IPS-NIHi7 (cell line): ENCODE results near the gene FOXA2.
"Not testable (repeated sequence)": the region's sequence is repeated elsewhere in the genome, so short reads cannot be mapped to it uniquely, and the experiment has no call there.

ENCODE experiments used
- DNase-seq: peaks from one replicate; pipeline ENCODE4 v3.0.0; 2012; ENCODE audit warnings: mixed read lengths; ENCODE audit errors: extremely low spot score

The FOXA2 gene

DNA sequence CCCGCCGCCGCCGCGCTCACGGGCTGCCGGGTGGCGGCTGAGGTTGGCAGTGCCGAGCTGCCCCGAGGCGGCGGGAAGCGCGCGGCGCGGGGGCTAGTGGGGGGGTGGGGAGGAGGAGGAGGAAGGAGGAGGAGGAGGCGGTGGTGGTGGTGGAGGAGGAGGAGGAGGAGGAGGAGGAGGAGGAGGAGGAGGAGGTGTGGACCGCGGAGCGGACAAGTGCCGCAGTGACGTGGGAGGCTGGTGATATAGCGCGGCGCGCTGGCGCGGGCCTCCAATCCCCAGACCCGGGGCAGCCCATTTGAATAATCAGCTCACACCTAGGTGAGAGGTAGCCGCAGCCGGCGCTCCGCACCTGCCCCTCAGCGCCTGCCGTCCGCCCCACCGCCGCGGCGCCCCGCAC, at the start of gene FOXA2:
TSS of gene FOXA2 (minus strand) at position 51 of the 400 bp plus-strand sequence. CDS start 294 bp downstream, outside the sequence.
- peak; percentile 57 for DNase-seq

DNA sequence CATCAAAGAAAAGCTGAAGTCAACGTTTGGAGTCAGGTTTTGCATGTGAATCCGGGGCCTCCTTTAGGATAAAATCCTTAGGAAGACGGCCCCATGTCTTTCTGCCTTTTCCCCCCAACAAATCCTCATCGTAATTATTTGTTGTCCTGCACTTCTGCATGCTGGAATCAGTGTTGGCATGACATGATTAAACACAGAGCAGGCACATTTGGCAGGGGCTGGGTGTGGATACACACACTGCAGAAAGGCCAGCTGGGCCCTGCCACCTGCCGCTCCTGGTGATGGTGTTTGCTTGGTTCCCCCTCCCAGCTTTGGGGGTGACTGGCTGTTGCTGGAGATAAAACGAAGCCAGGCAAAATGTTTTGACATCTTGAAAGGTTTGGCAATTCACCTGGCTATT, 46.3 kb upstream of the FOXA2 start:
- DNase-seq: no peak

DNA sequence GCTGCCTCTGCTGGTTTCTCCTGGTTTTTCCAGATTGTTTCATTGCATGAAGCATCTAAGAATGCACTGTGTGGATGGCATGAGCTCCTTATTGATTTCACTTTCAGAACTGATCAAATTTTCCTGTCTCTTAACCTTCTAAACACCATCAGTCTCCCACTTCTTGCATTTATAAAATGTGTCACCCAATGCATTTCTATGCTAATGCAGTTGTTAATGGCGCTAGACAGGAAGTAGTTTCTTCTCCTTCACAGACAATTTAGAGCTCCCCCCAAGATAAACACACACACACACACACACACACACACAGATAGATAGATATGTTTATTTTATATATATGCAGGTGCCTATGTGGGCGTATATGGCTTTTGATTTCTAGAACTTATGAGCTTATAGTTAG, 45.6 kb upstream of the FOXA2 start:
- no peak for DNase-seq

DNA sequence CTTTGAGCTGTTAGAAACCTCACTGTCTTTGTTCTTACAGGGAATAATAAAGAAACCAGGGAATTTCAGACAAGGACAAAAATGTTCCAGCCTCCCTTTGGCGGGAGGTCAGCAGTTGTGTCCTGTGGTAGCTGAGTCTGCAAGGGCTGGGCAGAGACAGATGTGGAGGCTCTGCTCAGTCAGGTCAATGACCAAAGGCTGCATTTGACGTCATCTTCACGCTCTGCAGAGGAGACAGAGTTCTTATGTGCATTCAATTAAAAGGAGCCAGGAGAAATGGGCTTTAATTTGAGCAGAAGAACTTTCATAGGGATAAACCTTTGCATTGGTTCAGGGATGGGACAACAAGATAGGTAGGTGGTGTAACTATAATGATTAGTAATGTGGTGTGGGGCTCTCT, 45.1 kb upstream of the FOXA2 start:
- no peak for DNase-seq

DNA sequence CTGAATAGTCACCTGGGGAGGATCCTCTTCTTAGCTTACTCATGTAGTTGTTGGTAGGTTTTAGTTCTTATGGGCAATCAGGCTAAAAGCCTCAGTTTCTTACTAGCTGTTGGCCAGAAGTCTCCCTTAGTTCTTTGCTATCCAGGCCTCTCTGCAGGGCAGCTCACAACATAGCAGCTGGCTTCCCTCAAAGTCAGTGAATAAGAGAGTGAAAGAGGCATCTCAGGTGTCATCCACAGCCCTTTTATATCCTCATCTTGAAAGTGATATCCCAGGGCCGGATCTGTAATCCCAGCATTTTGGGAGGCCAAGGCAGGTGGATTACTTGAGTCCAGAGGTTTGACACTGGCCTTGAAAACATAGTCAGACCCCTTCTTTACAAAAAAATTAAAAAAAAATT, 42.1 kb upstream of the FOXA2 start:
- DNase-seq: no peak

DNA sequence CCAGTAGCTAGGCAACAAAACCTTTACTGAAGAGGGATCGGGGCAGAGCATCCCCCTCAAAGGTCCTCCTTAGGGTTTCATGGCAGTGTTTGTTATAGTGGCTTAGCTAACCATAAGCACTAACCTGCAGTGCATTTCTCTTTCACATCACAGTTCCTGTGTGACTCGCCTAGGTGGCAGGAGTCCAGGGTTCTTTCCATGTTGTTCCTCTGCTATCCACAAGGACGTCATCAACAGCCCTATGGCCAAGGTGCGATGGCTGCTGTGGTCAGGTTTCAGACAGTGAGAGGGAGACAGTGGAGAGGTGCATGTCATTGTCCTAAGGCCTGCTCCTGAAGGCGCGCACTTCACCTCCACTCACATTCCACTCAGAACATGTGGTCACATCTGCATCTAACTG, 38.8 kb upstream of the FOXA2 start:
- DNase-seq: peak; percentile 33

DNA sequence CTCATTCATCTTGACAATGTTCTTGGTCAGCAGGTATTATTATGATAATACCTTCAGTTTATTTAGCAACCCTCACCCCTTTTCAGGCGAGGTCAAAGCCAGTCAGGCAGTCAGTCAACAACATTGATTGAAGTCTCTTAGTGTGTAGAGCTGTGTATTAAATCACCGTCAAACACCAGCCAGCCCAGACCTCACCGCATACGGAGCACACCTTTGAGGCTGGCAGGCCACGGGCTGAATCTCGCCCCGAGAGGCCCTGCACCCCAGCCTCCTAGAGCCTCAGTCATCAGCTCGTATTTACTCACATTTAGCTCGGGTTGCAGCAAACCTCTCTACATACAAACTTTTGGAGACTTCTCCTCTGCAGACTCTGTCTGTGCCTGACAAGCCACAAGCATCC, 36.0 kb upstream of the FOXA2 start:
- no peak for DNase-seq

DNA sequence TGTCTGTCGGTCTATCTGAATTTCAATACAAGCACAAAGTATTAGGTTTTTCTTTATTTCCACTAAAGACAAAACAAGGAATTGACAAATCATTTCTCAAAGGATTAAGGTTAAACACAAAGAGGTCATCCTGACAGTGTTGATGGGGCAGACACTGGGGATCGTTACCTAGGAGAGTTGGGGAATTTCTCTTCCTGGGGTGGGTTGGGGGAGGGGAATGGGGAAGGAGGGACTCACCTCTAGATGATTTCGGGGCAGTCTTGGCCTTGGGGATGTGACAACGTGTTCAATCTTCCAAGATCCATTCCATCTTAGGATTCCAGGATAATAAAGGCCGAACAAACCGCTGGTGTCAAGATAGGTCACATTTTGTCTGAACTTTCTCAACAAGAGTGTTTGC, 35.4 kb upstream of the FOXA2 start:
- DNase-seq: no peak

DNA sequence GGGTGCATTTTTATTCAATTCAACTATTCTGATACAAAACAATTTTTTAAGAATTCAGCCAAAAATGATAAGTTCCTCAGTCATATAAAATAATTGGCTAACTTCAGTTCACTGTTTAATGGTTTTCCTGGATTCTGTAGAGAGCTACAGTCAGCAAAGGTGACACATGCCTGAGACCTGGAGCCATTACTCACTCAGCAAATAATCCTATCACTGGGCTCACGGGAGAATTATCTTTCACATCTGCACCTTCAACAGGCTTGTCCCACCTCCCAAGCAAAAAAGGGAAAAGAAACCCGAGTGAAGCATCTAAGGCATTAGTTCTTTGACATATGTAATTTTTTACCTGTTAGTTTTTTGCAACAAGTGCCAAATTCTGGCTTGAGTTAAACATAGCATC, 34.9 kb upstream of the FOXA2 start:
- no peak for DNase-seq

DNA sequence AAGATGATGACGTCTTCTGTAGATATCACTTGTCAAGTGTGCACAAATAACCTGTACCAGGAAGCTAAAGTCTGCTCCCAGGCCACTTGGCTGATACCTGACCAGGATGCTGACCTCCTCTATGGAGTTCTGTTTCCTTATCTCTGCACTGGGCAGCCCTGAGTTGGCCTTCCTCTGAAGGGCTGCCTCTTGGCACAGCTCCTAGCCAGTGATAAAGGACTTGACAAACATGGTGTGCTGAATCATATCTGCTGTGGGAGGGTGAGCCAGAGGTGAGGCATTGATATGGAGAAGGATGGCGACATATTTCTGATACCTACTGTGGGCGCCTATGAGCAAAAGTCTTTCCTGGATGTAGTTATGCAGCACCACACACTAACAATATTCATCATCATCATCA, 32.8 kb upstream of the FOXA2 start:
- DNase-seq: no peak

DNA sequence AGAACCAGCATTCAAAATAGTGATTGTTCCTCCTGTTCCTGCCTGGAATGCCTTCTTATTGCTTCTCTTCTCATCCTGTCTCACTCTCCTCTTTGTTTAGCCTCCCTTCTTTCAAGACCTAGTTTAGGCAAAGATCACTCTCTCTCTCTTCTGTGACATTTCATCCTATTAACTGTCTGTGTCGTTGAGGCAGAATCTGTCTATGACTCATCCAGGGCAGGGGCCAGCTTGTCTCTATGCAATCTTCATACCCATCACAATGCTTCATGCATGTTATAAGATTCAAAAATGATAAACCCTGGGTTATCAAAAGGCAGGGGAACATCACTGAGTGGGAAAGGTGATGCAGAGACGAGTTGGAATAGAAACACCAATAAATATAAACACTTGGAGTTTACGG, 32.2 kb upstream of the FOXA2 start:
- DNase-seq: no peak

DNA sequence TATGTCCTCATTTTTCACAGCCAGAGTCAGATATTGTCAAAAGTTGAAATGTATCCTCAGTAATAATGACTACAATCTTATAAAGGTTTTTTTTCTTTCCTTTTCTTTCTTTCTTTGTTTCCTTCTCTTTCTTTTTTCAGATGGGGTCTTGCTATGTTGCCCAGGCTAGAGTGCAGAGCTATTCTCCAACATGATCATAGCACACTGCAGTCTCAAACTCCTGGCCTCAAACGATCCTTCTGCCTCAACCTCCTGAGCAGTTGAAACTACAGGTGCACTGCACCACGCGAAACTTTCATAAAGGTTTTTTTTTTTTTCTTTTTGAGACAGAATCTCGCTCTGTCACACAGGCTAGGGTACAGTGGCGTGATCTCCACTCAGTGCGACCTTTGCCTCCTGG, 31.1 kb upstream of the FOXA2 start:
- DNase-seq: no peak

DNA sequence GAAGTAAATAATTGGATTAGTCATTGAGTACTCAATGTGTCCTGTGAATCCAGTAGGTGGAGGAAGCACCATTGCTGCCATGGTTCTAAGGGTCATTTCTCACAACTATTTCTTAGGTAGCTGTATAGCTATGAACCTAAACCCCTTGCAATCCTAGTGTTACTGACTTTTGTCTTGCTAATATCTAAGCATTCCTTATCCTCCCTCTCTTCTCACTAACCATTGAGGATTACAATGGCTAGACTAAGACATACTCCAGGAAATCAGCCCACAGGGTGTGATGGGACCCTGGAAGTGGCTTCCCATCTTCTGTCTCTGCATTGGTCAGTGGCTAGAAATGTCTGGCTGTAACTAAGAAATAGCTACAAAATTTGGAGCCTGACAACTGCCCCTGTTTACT, 27.3 kb upstream of the FOXA2 start:
- DNase-seq: no peak

DNA sequence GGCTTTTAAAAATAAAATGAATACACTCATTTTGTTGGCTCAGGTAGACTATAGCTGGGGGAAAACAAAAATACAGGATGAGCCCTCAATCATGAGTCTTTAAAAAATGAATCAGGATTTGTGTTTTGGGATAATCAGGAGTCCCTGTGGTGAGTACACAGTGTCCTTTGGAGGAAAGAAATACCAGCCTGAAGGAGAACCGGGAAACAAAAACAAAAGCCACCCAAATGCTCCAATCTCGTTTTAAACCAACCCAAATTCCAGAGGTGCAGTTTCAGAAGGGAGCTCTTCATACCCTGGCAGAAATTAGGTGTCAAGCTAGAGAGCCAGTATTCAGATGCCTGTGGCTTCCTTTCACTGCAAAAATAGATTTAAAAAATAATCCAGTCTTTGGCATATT, 23.3 kb upstream of the FOXA2 start:
- no peak for DNase-seq

DNA sequence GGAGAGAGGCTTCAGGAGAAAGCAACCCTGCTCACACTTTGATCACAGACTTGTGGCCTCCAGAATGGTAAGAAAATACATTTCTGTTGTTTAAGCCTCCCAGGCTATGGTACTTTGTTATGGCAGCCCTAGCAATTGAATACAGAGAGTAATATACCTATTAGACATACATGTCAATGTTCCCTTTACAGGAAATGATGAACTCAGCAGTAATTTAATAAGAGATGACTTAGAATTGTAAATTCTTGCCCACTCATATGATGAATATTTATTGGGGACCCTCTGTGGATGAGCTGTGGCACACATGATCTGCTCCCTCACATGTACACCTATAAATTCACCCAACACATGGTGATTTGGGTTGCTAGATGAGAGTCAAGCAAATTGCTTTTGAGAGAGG, 20.4 kb upstream of the FOXA2 start:
- DNase-seq: no peak

DNA sequence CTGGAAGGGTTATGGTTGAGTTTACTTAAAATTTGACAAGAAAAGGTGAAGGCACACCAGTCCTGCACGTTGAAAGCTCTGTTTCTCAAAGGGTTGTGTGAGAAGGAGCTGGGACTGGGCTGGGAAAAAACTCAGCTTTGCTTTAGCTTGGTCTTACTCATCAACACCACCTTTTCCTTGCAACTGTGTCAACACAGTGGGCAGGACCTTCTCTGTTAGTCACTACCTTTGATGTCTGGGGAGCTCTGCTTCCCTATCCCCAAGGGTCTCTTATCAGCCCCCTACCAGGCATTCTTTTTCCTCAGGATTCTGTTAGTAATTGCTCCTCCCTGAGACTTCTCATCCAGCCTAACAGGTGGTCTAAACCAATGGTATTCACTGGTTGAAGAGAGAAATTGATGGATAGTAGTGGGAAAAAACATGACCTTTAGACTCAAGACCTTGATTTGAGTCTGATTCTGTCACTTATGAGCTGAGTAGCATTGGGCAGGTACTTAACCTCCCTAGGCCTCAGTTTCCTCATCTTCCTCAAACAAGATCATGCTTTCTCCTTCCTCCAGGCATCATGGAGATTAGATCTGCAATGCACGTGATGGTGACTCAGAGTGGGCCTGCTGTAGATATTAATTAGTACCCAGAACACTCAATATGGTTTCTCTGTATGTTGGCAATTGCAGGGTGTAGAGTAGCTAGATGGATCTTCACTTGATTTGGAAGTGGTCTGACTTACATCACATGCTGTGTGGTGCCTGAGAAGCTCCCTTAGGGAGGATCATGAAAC, 17.2 kb upstream of the FOXA2 start:
- no peak for DNase-seq

DNA sequence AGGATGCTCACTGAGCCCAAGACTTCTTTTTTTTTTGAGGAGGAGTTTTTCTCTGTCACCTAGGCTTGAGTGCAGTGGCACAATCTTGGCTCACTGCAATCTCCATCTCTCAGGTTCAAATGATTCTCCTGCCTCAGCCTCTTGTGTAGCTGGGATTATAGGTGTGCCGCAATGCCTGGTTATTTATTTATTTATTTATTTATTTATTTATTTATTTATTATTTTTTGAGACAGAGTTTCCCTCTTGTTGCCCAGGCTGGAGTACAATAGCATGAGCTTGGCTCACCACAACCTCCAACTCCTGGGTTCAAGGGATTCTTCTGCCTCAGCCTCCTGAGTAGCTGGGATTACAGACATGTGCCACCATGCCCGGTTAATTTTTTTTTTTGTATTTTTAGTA, 14.9 kb upstream of the FOXA2 start:
- not testable (repeated sequence) for DNase-seq

DNA sequence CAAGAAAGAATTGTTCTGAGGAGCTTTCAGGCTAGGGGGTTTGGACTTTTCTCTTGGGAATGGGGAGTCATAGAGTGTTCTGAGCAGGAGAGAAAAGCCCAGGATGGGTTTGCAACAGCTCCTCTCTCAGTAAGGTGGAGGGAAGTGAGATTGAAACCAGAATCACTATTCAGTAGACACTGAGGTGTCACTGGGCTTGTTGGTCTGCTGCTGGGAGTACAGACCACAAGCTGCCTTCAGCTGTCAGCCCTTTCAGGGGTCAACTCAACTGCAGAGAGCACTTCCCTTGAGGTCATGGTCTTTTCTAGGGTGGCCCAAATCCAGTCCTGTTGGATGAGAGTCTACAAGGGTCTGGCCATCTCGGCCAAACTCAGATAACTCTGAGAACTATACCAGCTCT, 12.9 kb upstream of the FOXA2 start:
- DNase-seq: no peak

DNA sequence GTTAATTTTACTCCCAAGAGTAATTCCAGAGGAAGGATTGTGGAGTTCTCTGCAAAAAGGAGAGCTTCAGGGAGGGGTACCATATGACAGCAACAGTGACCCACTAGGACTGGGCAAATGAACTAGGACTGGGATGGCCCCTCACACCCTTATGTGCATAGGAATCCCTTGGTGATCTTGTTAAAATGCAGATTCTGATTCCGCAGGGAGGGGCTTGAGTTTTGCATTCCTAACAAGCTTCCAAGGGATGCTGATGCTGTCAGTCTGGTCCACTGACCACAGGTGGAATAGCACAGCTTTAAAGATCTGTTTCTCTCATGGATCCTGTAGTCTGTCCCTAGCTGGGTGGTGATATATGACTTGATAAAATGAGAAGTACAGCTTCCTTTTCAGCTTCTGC, 6.3 kb upstream of the FOXA2 start:
- DNase-seq: no peak

DNA sequence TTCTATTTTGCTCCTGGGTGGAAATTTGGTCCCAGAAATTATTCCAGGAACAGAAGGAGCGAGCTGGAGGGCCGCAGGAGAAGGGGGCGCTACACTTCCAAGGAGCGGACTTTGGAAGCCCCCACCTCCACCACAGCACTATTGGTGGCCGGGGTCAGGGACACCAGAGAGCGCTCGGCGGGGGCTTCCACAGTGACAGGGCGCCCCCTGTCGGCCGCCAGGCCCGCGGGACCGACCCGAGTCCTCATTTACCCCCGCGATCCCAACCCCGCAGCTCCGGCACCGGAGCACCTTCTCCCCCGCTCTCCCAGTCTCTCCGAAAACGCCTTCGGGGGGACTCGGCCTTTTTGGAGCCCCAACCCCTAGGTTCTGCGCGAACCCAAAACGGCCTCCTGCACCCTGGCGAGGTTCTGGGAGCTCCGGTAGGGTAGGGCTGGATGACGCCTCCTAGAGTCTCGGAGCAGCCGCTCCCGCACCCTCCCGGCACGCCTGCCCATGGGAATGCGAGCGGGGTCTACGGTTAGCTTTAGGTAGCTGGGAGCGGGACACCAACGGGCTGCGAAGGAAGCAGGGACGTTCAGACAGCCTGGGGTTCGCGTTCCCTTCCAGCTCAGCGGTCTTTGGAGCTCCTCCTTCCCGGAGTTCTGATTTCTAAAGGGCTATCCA, 2.4 kb upstream of the FOXA2 start:
- DNase-seq: peak; percentile 71

DNA sequence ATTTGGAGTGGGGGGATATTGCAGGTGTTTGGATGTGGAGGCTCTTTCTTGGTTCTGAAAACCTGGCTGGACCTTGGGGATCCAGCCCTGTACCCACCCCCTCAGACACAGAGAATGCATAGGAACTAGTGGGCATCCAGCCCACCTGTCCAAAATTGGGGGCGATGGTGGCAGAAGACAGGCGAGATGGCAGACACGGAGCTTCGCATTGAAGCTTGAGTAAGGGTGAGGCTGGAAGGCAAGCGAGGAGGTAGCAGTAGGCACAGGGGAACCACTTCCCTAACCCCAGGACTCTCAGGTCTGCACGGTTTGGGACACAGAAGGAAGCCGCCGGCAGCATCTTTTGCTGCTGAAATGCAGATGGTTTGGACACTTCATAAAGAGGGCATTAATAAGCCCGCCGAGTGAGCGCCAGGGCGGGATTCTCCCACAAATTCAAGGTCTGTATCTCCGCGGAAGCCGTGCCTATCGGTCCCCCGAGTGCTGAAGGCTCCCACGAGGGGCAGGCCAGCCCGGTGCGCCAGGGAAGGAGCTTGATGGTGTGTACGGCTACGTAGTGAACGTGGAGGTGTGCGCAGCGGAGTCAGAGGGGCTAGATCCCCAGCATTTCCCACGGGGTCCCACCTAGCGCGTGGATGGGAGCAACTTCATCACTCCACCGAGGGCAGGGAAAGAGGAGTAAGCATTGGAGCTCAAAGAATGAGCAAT, 1.6 kb upstream of the FOXA2 start:
- no peak for DNase-seq

DNA sequence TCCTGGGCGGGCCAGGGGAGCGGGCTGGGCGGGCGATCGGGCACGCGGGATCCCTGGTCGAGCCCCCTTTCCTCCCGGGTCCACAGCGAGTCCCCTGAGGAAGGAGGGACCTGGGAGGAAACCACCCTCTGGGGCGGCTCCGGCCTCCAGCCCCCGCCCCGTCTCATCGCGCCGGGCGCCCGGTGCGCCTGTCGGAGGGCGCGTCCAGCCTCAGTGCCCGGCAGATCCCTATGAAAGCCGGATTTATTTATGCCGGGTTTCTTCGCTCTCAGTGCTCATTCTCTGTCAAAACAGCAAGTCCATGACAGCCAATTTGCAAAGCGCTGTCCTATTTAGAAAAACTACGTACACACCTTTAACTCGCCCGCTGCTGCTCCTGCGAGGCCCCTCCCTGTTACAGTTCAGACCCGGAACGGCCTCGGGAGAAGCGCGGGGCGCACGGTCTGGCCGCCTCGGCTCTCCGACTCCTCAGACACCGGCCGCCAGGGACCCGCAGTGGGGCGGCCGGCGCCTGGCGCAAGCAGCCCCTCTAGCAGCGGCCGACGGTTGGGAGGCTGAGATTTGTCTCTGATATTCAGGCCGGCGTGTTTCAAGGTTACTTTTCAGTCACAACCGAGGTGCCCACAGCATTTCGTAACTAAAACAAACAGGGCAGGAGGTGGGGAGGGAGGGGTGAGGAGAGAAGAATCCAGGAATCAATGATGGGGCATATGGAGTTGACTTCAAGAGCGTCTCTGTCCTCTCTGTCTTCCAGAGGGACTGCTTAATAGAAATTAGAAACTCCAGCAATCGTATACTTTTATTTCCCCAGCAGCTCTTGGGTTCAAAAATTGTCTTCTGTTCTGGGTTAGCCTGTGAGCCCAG, 782 bp upstream of the FOXA2 start:
- DNase-seq: no peak
